Neural cell (in vitro differentiated cells): ENCODE results near the gene GRIA3. TPM values are rescaled to one million over a fixed set of nuclear protein-coding genes. Genes with fewer than 3 reads are reported as not detected.

Source experiments
- H2AFZ ChIP-seq: fragments of 200-600, 300-800 bp; sonication (generic), shearing (Covaris generic); 2 replicates; pipeline ENCODE4 v1.6.0; 2014; ENCODE audit warnings: low read depth, mild to moderate bottlenecking, antibody characterized with exemption, low read length, moderate library complexity
- H3F3A ChIP-seq: fragments of 200-600 bp; shearing (Covaris generic); 2 replicates; pipeline ENCODE4 v1.6.1; 2016; ENCODE audit warnings: mild to moderate bottlenecking, moderate library complexity, mixed read lengths, antibody characterized with exemption, low read length; ENCODE audit not compliant: insufficient read depth, poor library complexity, severe bottlenecking
- H3K27ac ChIP-seq: fragments of 200-600, 300-800 bp; sonication (generic), shearing (Covaris generic); 2 replicates; pipeline ENCODE4 v1.5.1; 2014; ENCODE audit warnings: mild to moderate bottlenecking, low read length, moderate library complexity
- H3K27me3 ChIP-seq: fragments of 300-800, 200-600 bp; sonication (generic), shearing (Covaris generic); 2 replicates; pipeline ENCODE4 v1.6.0; 2014; ENCODE audit warnings: mild to moderate bottlenecking, low read depth, low read length, moderate library complexity; ENCODE audit not compliant: insufficient read depth
- H3K36me3 ChIP-seq: fragments of 300-800, 200-600 bp; sonication (generic), shearing (Covaris generic); 2 replicates; pipeline ENCODE4 v1.5.1; 2014; ENCODE audit warnings: mild to moderate bottlenecking, antibody characterized with exemption, low read length, moderate library complexity; ENCODE audit not compliant: insufficient read depth
- H3K4me2 ChIP-seq: fragments of 300-800, 200-600 bp; sonication (generic), shearing (Covaris generic); 2 replicates; pipeline ENCODE4 v1.6.0; 2014; ENCODE audit warnings: mild to moderate bottlenecking, low read length
- H3K4me3 ChIP-seq: fragments of 300-800, 200-600 bp; sonication (generic), shearing (Covaris generic); 2 replicates; pipeline ENCODE4 v1.5.1; 2014; ENCODE audit warnings: mild to moderate bottlenecking, low read length, moderate library complexity
- H3K79me2 ChIP-seq: fragments of 200-600 bp; shearing (Covaris generic); replicated peaks from 2 replicates; pipeline ENCODE4 v1.6.0; 2014; ENCODE audit warnings: mild to moderate bottlenecking, low read length, moderate library complexity; ENCODE audit not compliant: insufficient read depth
- H3K9ac ChIP-seq: fragments of 300-800, 200-600 bp; sonication (generic), shearing (Covaris generic); 2 replicates; pipeline ENCODE4 v1.6.1; 2016; ENCODE audit warnings: mild to moderate bottlenecking, low read length, mixed read lengths
- H3K9me2 ChIP-seq: fragments of 200-600 bp; shearing (Covaris generic); 2 replicates; pipeline ENCODE4 v1.6.1; 2016; ENCODE audit warnings: mild to moderate bottlenecking, low read length, mixed read lengths; ENCODE audit not compliant: insufficient read depth
- H3K9me3 ChIP-seq: fragments of 200-600, 300-800 bp; sonication (generic), shearing (Covaris generic); 2 replicates; pipeline ENCODE4 v1.6.1; 2016; ENCODE audit warnings: mild to moderate bottlenecking, mixed run types, low read length, moderate library complexity, mixed read lengths
- H4K20me1 ChIP-seq: fragments of 200-600 bp; shearing (Covaris generic); 2 replicates; pipeline ENCODE4 v1.6.1; 2016; ENCODE audit warnings: mild to moderate bottlenecking, mixed run types; ENCODE audit not compliant: insufficient read depth
- EP300 ChIP-seq: fragments of 450-650 bp; conservative IDR thresholded peaks from 2 replicates; pipeline ENCODE4 v1.6.1; 2014; ENCODE audit warnings: antibody characterized with exemption, mild to moderate bottlenecking, moderate library complexity; ENCODE audit not compliant: poor library complexity, severe bottlenecking
- EZH2 ChIP-seq: fragments of 200-600, 300-800 bp; shearing (Covaris generic), sonication (generic); IDR thresholded peaks from 2 replicates; pipeline ENCODE4 v1.6.1; 2014; ENCODE audit warnings: antibody characterized with exemption, low read length, borderline replicate concordance, mild to moderate bottlenecking; ENCODE audit not compliant: insufficient read depth, poor library complexity, severe bottlenecking
- MXI1 ChIP-seq: fragments of 450-650 bp; conservative IDR thresholded peaks from 2 replicates; pipeline ENCODE4 v1.6.1; 2014; ENCODE audit warnings: antibody characterized with exemption, mild to moderate bottlenecking; ENCODE audit not compliant: poor library complexity, severe bottlenecking
- POLR2AphosphoS5 ChIP-seq: IDR thresholded peaks from 2 replicates; pipeline ENCODE4 v1.6.1; 2012
- RAD21 ChIP-seq: fragments of 450-650 bp; conservative IDR thresholded peaks from 2 replicates; pipeline ENCODE4 v1.6.1; 2014; ENCODE audit warnings: antibody characterized with exemption, mild to moderate bottlenecking, moderate library complexity
- SMC3 ChIP-seq: fragments of 450-650 bp; conservative IDR thresholded peaks from 2 replicates; pipeline ENCODE4 v1.6.1; 2014; ENCODE audit warnings: antibody characterized with exemption, mild to moderate bottlenecking, moderate library complexity; ENCODE audit not compliant: poor library complexity
- TAF1 ChIP-seq: IDR thresholded peaks from 2 replicates; pipeline ENCODE4 v1.6.1; 2012; ENCODE audit warnings: low read depth
- polyA plus RNA-seq: library from polyadenylated mRNA; depleted of rRNA; stranded (reverse); fragments of >200 nt; gene quantifications from 2 replicates; pipeline ENCODE4 v1.2.3, GENCODE V29; 2014
- TF ChIP-seq, protein P1 (sequence below): IDR thresholded peaks from 2 replicates; pipeline ENCODE4 v1.6.1; 2012; ENCODE audit warnings: borderline replicate concordance
- TF ChIP-seq, protein P2 (sequence below): fragments of 450-650 bp; IDR thresholded peaks from 2 replicates; pipeline ENCODE4 v1.5.1; 2014; ENCODE audit warnings: antibody characterized with exemption, mild to moderate bottlenecking, moderate library complexity; ENCODE audit not compliant: poor library complexity, severe bottlenecking

GRIA3 gene
- polyA plus RNA-seq, 1 donor from 2014 or later: 7.8 TPM

DNA sequence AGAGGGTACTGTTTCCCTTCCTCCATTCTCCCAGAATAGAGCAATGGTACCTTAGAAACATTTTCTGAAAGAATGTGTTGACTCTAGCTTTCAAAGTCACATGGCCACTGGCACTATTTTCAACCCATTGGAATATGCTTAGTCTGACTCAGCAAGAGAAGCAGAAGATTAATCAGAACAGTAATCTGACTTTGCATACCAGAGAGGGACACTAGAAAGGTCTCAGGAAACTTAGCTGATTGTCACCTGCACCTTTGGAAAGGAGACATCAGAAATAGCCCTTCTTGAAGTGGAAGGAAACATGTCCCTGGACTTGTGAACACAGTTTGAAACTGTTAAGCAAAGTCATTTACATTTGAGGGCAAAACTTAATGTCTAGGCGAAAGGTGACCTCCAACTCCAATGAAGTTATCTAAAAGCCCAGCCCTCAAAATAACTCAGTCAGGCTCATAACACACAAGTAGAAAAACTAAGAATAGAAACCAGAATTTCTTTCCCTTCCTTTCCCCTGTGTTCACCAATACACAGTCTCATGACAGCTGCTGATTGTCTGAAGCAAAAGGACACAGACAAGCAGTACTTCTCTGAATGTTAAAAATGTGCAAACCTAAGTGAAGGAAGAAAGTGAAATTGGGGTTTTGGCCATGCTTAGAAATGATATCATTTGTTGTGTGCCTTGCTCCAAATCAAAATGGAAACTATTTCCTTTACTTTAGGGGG, 270.8 kb downstream of the GRIA3 start:
- no peak overlapping the region for H3K27ac ChIP-seq

DNA sequence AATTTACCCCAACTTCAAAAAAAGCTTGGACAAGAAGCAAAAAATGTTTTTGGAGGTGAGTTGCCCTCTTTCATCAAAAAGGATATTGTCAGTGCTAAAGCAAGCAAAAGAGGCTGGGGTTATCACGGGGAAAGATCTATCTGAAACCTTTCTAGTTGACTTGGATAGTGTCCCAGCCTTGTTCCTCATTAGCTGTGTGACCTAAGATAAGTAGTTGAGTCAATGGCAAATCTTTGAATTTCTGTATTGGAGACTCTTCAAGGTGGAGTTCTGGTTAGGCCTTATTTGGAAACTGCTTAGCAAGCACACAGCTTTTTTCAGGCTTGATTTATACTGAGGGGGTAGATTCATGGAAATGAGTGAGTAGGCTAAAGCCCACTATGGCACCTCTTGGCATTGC, 271.6 kb downstream of the GRIA3 start:
- Histone ChIP-seq H3K9ac (no peak overlapping the region), H3K4me2 (no peak overlapping the region), H3K9me2 (no peaks in the 10 kb centered on the region), H4K20me1 (no peaks in the 10 kb centered on the region), H3K27me3 (no peaks in the 10 kb centered on the region), H3K4me3 (no peak overlapping the region), H2AFZ (no peak overlapping the region), H3K9me3 (no peaks in the 10 kb centered on the region), H3F3A (no peaks in the 10 kb centered on the region), H3K36me3 (no peaks in the 10 kb centered on the region), H3K79me2 (no peaks in the 10 kb centered on the region), H3K27ac (no peak overlapping the region)
- TF ChIP-seq SMC3: no peak
- TF ChIP-seq EZH2: no peak
- TF ChIP-seq MXI1: no peak
- TF ChIP-seq TAF1: no peak
- TF ChIP-seq, protein P1, sequence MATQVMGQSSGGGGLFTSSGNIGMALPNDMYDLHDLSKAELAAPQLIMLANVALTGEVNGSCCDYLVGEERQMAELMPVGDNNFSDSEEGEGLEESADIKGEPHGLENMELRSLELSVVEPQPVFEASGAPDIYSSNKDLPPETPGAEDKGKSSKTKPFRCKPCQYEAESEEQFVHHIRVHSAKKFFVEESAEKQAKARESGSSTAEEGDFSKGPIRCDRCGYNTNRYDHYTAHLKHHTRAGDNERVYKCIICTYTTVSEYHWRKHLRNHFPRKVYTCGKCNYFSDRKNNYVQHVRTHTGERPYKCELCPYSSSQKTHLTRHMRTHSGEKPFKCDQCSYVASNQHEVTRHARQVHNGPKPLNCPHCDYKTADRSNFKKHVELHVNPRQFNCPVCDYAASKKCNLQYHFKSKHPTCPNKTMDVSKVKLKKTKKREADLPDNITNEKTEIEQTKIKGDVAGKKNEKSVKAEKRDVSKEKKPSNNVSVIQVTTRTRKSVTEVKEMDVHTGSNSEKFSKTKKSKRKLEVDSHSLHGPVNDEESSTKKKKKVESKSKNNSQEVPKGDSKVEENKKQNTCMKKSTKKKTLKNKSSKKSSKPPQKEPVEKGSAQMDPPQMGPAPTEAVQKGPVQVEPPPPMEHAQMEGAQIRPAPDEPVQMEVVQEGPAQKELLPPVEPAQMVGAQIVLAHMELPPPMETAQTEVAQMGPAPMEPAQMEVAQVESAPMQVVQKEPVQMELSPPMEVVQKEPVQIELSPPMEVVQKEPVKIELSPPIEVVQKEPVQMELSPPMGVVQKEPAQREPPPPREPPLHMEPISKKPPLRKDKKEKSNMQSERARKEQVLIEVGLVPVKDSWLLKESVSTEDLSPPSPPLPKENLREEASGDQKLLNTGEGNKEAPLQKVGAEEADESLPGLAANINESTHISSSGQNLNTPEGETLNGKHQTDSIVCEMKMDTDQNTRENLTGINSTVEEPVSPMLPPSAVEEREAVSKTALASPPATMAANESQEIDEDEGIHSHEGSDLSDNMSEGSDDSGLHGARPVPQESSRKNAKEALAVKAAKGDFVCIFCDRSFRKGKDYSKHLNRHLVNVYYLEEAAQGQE: no peak
- TF ChIP-seq RAD21: no peak
- TF ChIP-seq POLR2AphosphoS5: no peak

More for the DNA sequence above, 270.8 kb downstream of the GRIA3 start:
- no peaks in the 10 kb centered on the region for H3K36me3 ChIP-seq
- no peaks in the 10 kb centered on the region for H4K20me1 ChIP-seq
- no peaks in the 10 kb centered on the region for H3K9me2 ChIP-seq
- H3K9me3 ChIP-seq: no peaks in the 10 kb centered on the region
- H2AFZ ChIP-seq: no peak overlapping the region
- no peak for TF ChIP-seq TAF1
- no peak for TF ChIP-seq EP300
- no peak for TF ChIP-seq POLR2AphosphoS5
- TF ChIP-seq, protein P2, sequence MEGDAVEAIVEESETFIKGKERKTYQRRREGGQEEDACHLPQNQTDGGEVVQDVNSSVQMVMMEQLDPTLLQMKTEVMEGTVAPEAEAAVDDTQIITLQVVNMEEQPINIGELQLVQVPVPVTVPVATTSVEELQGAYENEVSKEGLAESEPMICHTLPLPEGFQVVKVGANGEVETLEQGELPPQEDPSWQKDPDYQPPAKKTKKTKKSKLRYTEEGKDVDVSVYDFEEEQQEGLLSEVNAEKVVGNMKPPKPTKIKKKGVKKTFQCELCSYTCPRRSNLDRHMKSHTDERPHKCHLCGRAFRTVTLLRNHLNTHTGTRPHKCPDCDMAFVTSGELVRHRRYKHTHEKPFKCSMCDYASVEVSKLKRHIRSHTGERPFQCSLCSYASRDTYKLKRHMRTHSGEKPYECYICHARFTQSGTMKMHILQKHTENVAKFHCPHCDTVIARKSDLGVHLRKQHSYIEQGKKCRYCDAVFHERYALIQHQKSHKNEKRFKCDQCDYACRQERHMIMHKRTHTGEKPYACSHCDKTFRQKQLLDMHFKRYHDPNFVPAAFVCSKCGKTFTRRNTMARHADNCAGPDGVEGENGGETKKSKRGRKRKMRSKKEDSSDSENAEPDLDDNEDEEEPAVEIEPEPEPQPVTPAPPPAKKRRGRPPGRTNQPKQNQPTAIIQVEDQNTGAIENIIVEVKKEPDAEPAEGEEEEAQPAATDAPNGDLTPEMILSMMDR: no peak
- no peak for TF ChIP-seq RAD21
- H3K4me3 ChIP-seq: no peak overlapping the region
- H3K4me2 ChIP-seq: no peak overlapping the region
- H3K9ac ChIP-seq: no peak overlapping the region
- no peaks in the 10 kb centered on the region for H3K79me2 ChIP-seq
- no peaks in the 10 kb centered on the region for H3F3A ChIP-seq
- H3K27me3 ChIP-seq: no peaks in the 10 kb centered on the region
